A673 (cell line): ENCODE data around the gene MROH2A. TPM values are rescaled to one million over a fixed set of nuclear protein-coding genes. Genes with fewer than 3 reads are reported as not detected.

ENCODE experiments used
- BruUV-seq: library from RNA; stranded (reverse); fragments of 400-500 nt; replicated peaks from 2 replicates; lab custom pipeline; 2021; lab: Mats Ljungman, UMichigan
- CTCF ChIA-PET: fragments of 300-600 bp; sonication (Branson Sonifier 250); formaldehyde crosslinking; loops from one replicate; lab custom pipeline; 2022; ENCODE audit warnings: antibody characterized with exemption; lab: Charles Lee
- POLR2A ChIA-PET: fragments of 300-600 bp; sonication (Branson Sonifier 250); formaldehyde crosslinking; loops from one replicate; lab custom pipeline; 2022; ENCODE audit warnings: antibody characterized with exemption; ENCODE audit not compliant: low non-redundant PET; lab: Charles Lee
- DNase-seq: peaks from one replicate; pipeline ENCODE4 v3.0.0-alpha.2; 2015; ENCODE audit warnings: low spot score
- H3K27ac ChIP-seq: fragments of 200-600 bp; sonication (generic); 2 replicates; pipeline ENCODE4 v1.5.1; 2016; ENCODE audit warnings: mixed run types, low read depth, mild to moderate bottlenecking, mixed read lengths, antibody characterized with exemption, low read length; ENCODE audit not compliant: poor library complexity, severe bottlenecking
- H3K27me3 ChIP-seq: fragments of 200-600 bp; sonication (generic); replicated peaks from 2 replicates; pipeline ENCODE4 v1.6.1; 2017; ENCODE audit warnings: mixed run types, low read depth, mild to moderate bottlenecking, mixed read lengths, antibody characterized with exemption, low read length; ENCODE audit not compliant: insufficient read depth, poor library complexity
- H3K36me3 ChIP-seq: fragments of 200-600 bp; sonication (generic); 2 replicates; pipeline ENCODE4 v1.6.1; 2016; ENCODE audit warnings: mixed run types, mild to moderate bottlenecking, mixed read lengths, antibody characterized with exemption, low read length; ENCODE audit not compliant: insufficient read depth, poor library complexity, severe bottlenecking
- H3K4me1 ChIP-seq: fragments of 200-600 bp; sonication (generic); 2 replicates; pipeline ENCODE4 v1.6.1; 2017; ENCODE audit warnings: mixed run types, mild to moderate bottlenecking, mixed read lengths, antibody characterized with exemption, low read length; ENCODE audit not compliant: insufficient read depth, poor library complexity, severe bottlenecking
- H3K4me3 ChIP-seq: fragments of 200-600 bp; sonication (generic); 2 replicates; pipeline ENCODE4 v1.5.1; 2016; ENCODE audit warnings: low read depth, mixed run types, mild to moderate bottlenecking, mixed read lengths, low read length; ENCODE audit not compliant: poor library complexity, severe bottlenecking
- H3K9me3 ChIP-seq: fragments of 200-600 bp; sonication (generic); 2 replicates; pipeline ENCODE4 v1.6.1; 2016; ENCODE audit warnings: mixed run types, low read depth, mild to moderate bottlenecking, mixed read lengths, antibody characterized with exemption, low read length; ENCODE audit not compliant: poor library complexity, severe bottlenecking
- CTCF ChIP-seq: fragments of 300-800, 200-600 bp; sonication (generic); conservative IDR thresholded peaks from 2 replicates; pipeline ENCODE4 v1.5.1; 2017; ENCODE audit warnings: low read depth, mild to moderate bottlenecking, antibody characterized with exemption, low read length, moderate library complexity, mixed read lengths
- EZH2 ChIP-seq: fragments of 200-600 bp; sonication (generic); IDR thresholded peaks from 2 replicates; pipeline ENCODE4 v1.6.1; 2017; ENCODE audit warnings: borderline replicate concordance, low read depth, mild to moderate bottlenecking, mixed read lengths, antibody characterized with exemption, low read length; ENCODE audit not compliant: poor library complexity, severe bottlenecking
- intact Hi-C: fragments of 100-400 bp; cut with micrococcal nuclease; formaldehyde crosslinking; loops from one replicate; pipeline ENCODE4 v1.10.0; 2022; ENCODE audit not compliant: unreplicated experiment
- total RNA-seq: library from RNA; stranded (reverse); gene quantifications from 2 replicates; pipeline ENCODE4 v1.2.3, GENCODE V29; 2021

Gene MROH2A
- total RNA-seq, 1 experiment from 2014 or later: 1.3 TPM

GRCh38 chr2:233839447-233839820 lies 61.3 kb downstream of the MROH2A start:
- Histone ChIP-seq H3K9me3 (no peaks in the 10 kb centered on the region), H3K27me3 (no peaks in the 10 kb centered on the region), H3K4me3 (no peak overlapping the region), H3K36me3 (peaks cover 100% of the 10 kb centered on the region), H3K4me1 (no peaks in the 10 kb centered on the region), H3K27ac (no peak overlapping the region)
- DNase-seq: no peak
- ChIA-PET POLR2A (no interaction called here), CTCF (no interaction called here)
- intact Hi-C loops: no loop called here
- BruUV-seq: no TSS peak
- TF ChIP-seq CTCF (no peak), EZH2 (no peak)

- CTCF ChIA-PET: no interaction called here
- H3K27me3 ChIP-seq: no peaks in the 10 kb centered on the region
- peaks cover 100% of the 10 kb centered on the region for H3K36me3 ChIP-seq
- POLR2A ChIA-PET: no interaction called here
- DNase-seq: no peak
- intact Hi-C loops: no loop called here
- no peaks in the 10 kb centered on the region for H3K9me3 ChIP-seq
- no peak overlapping the region for H3K27ac ChIP-seq
- TF ChIP-seq EZH2: no peak
- no peak for TF ChIP-seq CTCF
- H3K4me1 ChIP-seq: no peaks in the 10 kb centered on the region
- no peak overlapping the region for H3K4me3 ChIP-seq
- no TSS peak for BruUV-seq
Measured at GRCh38 chr2:233840520-233840919, 62.4 kb downstream of the MROH2A start.

- no peak for DNase-seq
- intact Hi-C loops: no loop called here
- H3K27me3 ChIP-seq: no peaks in the 10 kb centered on the region
- no peak overlapping the region for H3K4me3 ChIP-seq
- TSS peak; percentile 33 for BruUV-seq
- no peak overlapping the region for H3K27ac ChIP-seq
- TF ChIP-seq CTCF: no peak
- TF ChIP-seq EZH2: no peak
- ChIA-PET POLR2A (no interaction called here), CTCF (no interaction called here)
- peaks cover 100% of the 10 kb centered on the region for H3K36me3 ChIP-seq
- no peaks in the 10 kb centered on the region for H3K9me3 ChIP-seq
- H3K4me1 ChIP-seq: no peaks in the 10 kb centered on the region
Measured at GRCh38 chr2:233841183-233841582, 63.1 kb downstream of the MROH2A start.
